ENCODE results near the gene ZMYM2. TPM values are rescaled to one million over a fixed set of nuclear protein-coding genes. Genes with fewer than 3 reads are reported as not detected.

The ZMYM2 gene
- total and polyA plus RNA-seq, 8 donors = 10.8 to 182 (median 75.3) TPM

DNA sequence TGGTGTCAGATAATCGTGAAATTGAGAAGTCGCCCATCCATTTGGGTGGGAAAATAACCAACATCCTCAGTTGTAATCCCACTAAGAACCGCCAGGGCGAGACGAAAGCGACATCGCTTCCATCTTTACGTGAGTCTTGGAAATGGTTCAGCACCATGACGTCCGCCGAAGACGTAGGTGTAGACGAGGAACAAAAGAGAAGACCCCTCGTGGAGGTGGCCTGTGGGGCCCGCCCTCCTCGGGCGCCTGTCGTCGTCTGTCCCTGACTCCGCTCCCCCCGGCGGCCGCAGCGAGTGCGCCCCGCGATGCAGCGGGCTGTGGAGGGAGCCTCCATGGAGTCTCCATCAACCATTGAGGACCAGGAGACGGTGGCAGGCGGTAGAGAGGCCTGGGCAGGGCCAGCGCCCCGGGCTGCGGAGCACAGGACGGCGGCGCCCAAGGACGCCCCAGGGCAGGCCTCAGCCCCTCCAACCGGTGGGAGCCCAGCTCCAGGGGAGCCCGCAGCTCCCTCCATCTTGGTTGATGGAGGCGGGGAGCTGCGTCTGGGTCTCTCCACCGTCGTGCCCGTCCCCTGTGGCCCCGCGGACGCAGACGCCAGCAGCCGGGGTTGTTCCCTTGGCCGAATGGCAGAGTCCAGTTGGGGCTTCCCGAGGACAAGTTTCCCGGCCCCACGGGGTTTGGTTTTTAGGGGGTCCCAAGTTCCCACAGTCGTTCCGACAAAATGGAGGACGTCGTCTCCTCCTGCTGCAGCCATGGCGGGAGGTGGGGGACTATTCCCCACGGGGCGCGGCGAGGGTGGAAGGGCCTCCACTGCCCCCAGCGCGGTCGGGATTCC lies 990 bp upstream of the ZMYM2 start:
- no peaks in the 10 kb centered on the region for H3K9me3 ChIP-seq
- peak; percentile 78 to 95 for DNase-seq
- WGBS, 5 donors = 1 to 3% (median 2%) methylated on average over 28 to 65 of the region's 65 CpGs
- H3K27ac ChIP-seq = peak overlapping the region; percentile 97 to 100 (median 99)
- peak overlapping the region; percentile 81 to 89 (median 81) for H3K4me3 ChIP-seq
- intact Hi-C loops (cut with DNase I; ENCODE audit: low total_unique reads) = no loop called here
- no peak for TF ChIP-seq EP300 (IDR thresholded peaks at IDR 0.05)
- TF ChIP-seq POLR2AphosphoS5 (IDR thresholded peaks at IDR 0.05) = peak; percentile 29 to 36 (median 32)
- TF ChIP-seq, protein P1, sequence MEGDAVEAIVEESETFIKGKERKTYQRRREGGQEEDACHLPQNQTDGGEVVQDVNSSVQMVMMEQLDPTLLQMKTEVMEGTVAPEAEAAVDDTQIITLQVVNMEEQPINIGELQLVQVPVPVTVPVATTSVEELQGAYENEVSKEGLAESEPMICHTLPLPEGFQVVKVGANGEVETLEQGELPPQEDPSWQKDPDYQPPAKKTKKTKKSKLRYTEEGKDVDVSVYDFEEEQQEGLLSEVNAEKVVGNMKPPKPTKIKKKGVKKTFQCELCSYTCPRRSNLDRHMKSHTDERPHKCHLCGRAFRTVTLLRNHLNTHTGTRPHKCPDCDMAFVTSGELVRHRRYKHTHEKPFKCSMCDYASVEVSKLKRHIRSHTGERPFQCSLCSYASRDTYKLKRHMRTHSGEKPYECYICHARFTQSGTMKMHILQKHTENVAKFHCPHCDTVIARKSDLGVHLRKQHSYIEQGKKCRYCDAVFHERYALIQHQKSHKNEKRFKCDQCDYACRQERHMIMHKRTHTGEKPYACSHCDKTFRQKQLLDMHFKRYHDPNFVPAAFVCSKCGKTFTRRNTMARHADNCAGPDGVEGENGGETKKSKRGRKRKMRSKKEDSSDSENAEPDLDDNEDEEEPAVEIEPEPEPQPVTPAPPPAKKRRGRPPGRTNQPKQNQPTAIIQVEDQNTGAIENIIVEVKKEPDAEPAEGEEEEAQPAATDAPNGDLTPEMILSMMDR (IDR thresholded peaks at IDR 0.05) = peak in 6 of 7 experiments; percentile 37 to 91 (median 78)
- TF ChIP-seq POLR2A (IDR thresholded peaks at IDR 0.05) = no peak
- H3K4me1 ChIP-seq = peaks cover 18 to 36% (median 33%) of the 10 kb centered on the region in 4 donors
- peaks cover 0 to 10% (median under 1%) of the 10 kb centered on the region in 4 donors for H3K36me3 ChIP-seq
- H3K27me3 ChIP-seq = no peaks in the 10 kb centered on the region

DNA sequence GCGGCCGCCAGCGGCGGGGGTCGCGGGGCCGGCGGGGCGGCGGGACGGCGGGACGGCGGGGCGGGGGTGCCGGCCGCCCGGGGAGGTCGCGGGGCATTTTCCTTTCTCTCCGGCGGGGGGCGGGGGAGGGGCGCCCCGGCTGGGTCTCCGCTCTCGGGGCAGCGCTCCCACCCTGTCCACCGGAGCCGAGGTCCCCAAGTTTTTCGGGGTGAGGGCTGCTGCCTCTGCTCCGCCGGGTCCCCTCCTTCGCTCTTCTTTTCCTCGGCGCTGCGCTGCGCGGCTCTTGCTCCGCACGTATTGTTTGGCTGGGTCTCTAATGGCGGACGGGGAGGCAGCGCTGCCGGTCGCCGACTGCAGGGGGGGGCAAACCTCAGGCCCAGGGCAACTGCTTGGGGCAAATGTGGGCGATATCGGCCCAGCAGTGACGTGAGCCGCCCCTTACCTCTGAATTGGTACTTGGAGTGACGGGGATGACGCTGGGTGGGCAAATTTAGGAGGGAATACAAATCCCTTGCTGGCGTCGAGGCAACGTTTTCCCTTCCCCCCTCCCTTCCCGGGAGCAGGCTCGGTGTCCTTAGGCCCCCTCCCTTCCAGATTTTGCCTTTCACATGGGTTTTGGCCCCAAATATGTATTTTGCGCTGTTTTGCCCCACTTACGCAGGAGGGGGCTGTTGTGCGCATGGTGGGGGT lies 759 bp downstream of the ZMYM2 start:
- WGBS, 5 donors = 0 to 1% (median 0%) methylated on average over 27 to 48 of the region's 61 CpGs
- Histone ChIP-seq H3K4me3 (peak overlapping the region; percentile 81 to 89 (median 81)), H3K36me3 (peaks cover 0 to 10% (median 5%) of the 10 kb centered on the region in 4 donors), H3K9me3 (no peaks in the 10 kb centered on the region), H3K27ac (peak overlapping the region; percentile 97 to 100 (median 98)), H3K4me1 (peaks cover 18 to 53% (median 48%) of the 10 kb centered on the region in 4 donors), H3K27me3 (no peaks in the 10 kb centered on the region)
- no peak for TF ChIP-seq EP300 (IDR thresholded peaks at IDR 0.05)
- TF ChIP-seq, protein P1 (IDR thresholded peaks at IDR 0.05) = peak in 2 of 7 experiments; percentile 14 to 31
- peak; percentile 51 to 87 for DNase-seq
- intact Hi-C loops (cut with DNase I; ENCODE audit: low total_unique reads) = no loop called here

DNA sequence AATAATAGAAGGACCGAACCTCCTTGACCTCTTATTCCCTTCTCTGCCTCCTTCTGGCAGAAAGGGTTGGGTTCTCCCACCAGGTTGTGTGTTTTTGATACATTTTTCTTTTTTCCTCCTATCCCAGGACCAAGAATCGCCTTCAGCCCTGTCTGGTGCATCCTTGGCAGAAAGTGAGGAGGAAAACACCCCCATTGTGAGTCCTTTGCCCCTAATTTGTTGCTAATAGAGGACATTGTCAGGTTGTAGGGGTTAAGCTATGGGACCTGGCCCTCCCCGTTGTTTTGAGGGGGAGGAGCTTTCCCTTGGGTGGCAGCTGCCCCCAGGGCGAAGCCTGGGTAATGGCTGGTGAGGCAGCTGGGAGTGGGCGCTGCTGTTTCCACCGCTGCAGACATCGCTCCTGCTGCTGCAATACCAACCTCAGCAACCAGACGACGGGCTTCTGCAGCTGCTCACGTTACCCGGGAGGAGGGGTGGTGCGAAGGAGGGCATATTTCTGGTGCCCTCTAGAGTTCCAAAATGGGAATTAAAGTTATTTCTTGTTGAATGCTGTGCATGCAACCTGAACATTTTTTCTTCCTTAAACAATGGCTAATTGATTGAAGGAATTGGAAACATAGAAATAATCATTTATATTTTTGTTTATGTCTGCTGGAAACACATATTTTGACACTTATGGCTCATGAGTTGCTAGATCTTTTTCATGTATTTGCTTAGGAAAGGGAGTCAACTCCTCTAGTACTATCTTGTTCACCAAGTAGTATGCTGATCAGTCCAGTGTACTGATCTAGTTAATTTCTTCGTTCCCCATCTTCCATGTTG lies 1.5 kb downstream of the ZMYM2 start:
- Histone ChIP-seq H3K4me3 (peak overlapping the region; percentile 81 to 89 (median 81)), H3K27me3 (no peaks in the 10 kb centered on the region), H3K27ac (peak overlapping the region; percentile 97 to 100 (median 98)), H3K36me3 (peaks cover 0 to 11% (median 5%) of the 10 kb centered on the region in 4 donors), H3K4me1 (peaks cover 18 to 61% (median 53%) of the 10 kb centered on the region in 4 donors), H3K9me3 (no peaks in the 10 kb centered on the region)
- intact Hi-C loops (cut with DNase I; ENCODE audit: low total_unique reads) = loop anchor here (10.0 kb wide), 1 partner anchor 95 kb away; the partner anchor contains the start of gene ZMYM5
- TF ChIP-seq, protein P1 (IDR thresholded peaks at IDR 0.05) = peak in 5 of 7 experiments; percentile 85 to 93 (median 92)
- peak; percentile 56 to 88 (median 84) for TF ChIP-seq POLR2AphosphoS5 (IDR thresholded peaks at IDR 0.05)
- TF ChIP-seq POLR2A (IDR thresholded peaks at IDR 0.05) = no peak
- WGBS, 5 donors = 1 to 3% (median 2%) methylated on average over 11 to 13 of the region's 13 CpGs
- peak; percentile 83 to 97 for DNase-seq

Measured in stomach (tissue), 9 donors.